Measurements from ENCODE around the gene MRPL33. TPM values are rescaled to one million over a fixed set of nuclear protein-coding genes. Genes with fewer than 3 reads are reported as not detected.

The MRPL33 gene
- total and polyA plus RNA-seq, 4 donors, result 83.6 to 178 (median 98.3) TPM

DNA sequence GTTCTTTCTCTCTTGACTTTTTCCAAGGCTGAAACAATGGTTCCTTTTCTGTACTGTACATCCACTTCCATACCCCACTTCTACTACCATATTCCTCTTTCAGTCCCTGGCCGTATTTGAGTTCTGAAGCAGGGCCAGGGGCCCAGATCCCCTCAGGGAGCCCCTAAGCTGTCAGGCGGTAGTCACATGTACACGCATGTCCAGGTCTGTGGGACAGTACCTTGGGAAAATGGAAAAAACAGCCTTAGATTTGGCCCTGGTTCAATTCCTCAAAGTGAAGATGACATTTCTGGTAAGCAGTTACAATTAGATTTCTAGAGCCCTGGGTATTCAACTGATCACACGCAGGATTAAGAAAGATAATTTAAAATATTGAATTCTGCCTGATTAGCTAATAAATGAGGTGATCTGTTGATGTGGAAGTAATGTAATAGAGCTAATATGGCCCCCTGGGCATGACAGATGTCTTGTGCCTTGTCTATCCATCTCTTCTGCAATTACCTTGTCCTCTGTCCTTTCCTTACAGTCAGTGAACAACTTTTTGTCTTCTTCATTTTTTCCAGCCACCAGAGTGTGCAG is 44.4 kb downstream of the MRPL33 start:
- DNase-seq (ENCODE audit: low read depth in 4 of 6, low spot score in 6 of 6), result no peak
- 93% methylated on average over 2 of the region's 4 CpGs for WGBS (ENCODE audit: insufficient coverage)

DNA sequence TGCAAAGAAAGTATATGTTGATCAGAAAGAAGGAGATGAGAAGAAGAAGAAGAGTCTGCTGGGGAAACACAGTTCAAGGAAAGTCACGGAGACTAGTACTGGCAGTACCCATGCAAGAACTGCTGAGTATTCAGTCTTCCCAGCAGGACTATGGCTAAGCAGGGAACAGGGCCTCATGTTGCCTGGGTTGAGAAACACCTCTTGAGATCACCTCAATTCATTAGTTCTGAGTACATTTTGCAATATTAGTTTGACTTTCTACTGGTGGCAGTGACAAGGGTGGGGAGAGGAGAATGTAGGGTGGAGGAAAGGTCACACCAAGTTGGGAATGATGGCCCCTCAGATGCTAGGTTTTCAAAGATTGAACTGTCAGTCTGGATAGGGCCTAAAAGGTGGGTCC is 50.5 kb downstream of the MRPL33 start:
- Histone ChIP-seq H3K27ac (ENCODE audit: low read depth, low read length) (no peak overlapping the region), H3K4me3 (ENCODE audit: low read depth, low read length) (no peak overlapping the region), H3K9me3 (ENCODE audit: control insufficient read depth, insufficient read depth, low read length) (no peaks in the 10 kb centered on the region), H3K4me1 (ENCODE audit: control insufficient read depth, insufficient read depth, low read length) (no peaks in the 10 kb centered on the region), H3K27me3 (ENCODE audit: control insufficient read depth, insufficient read depth, low read length) (no peaks in the 10 kb centered on the region), H3K36me3 (ENCODE audit: control insufficient read depth, insufficient read depth, low read length) (no peaks in the 10 kb centered on the region)
- WGBS (ENCODE audit: insufficient coverage), result 100% methylated on average over 1 of the region's 1 CpG
- no peak for DNase-seq (ENCODE audit: low read depth in 4 of 6, low spot score in 6 of 6)

More for the DNA sequence above, 44.4 kb downstream of the MRPL33 start:
- Histone ChIP-seq H3K4me1 (ENCODE audit: control insufficient read depth, insufficient read depth, low read length) (no peaks in the 10 kb centered on the region), H3K9me3 (ENCODE audit: control insufficient read depth, insufficient read depth, low read length) (no peaks in the 10 kb centered on the region), H3K36me3 (ENCODE audit: control insufficient read depth, insufficient read depth, low read length) (no peaks in the 10 kb centered on the region), H3K27ac (ENCODE audit: low read depth, low read length) (no peak overlapping the region), H3K4me3 (ENCODE audit: low read depth, low read length) (no peak overlapping the region), H3K27me3 (ENCODE audit: control insufficient read depth, insufficient read depth, low read length) (no peaks in the 10 kb centered on the region)

DNA sequence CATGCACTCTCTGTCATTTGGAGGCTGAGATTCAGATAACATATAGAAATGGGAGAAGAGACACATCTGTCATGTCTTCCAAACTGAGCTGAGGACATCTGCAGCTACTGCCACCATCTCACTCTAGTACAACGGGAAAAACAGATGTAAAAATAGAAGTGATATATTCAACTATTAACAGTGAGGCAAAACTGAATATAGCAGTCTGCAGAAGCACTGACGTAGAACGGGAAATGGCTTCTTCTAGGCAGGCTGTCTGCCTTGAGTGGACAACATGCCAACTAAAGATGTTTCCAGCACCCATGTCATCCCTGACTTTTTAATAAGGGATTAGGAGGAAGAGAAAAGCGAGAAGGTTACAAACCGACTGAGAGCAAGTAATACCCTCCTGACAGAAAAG is 51.6 kb downstream of the MRPL33 start:
- no peak for DNase-seq (ENCODE audit: low read depth in 4 of 6, low spot score in 6 of 6)
- Histone ChIP-seq H3K27me3 (ENCODE audit: control insufficient read depth, insufficient read depth, low read length) (no peaks in the 10 kb centered on the region), H3K27ac (ENCODE audit: low read depth, low read length) (no peak overlapping the region), H3K4me1 (ENCODE audit: control insufficient read depth, insufficient read depth, low read length) (no peaks in the 10 kb centered on the region), H3K9me3 (ENCODE audit: control insufficient read depth, insufficient read depth, low read length) (no peaks in the 10 kb centered on the region), H3K4me3 (ENCODE audit: low read depth, low read length) (no peak overlapping the region), H3K36me3 (ENCODE audit: control insufficient read depth, insufficient read depth, low read length) (no peaks in the 10 kb centered on the region)
- 100% methylated on average over 2 of the region's 5 CpGs for WGBS (ENCODE audit: insufficient coverage)

DNA sequence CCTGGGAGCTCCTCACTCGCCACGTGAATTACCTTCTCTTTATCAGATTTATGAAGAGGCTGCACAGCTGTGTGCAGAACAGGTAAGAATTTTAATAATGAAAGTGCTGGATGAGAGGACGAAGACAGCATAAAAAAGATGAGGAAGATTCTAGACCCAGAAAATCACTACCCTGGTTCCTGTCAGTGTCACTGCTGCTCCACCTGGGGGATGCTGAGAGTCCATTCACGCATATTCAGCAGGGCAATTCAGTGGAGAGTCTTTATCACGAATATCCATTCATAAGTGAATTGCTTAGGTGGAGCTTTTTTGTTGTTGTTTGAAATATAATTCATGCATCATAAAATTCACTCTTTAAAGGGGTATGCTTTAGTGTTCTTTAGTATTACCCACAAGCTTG is 52.0 kb downstream of the MRPL33 start:
- Histone ChIP-seq H3K4me3 (ENCODE audit: low read depth, low read length) (no peak overlapping the region), H3K27me3 (ENCODE audit: control insufficient read depth, insufficient read depth, low read length) (no peaks in the 10 kb centered on the region), H3K27ac (ENCODE audit: low read depth, low read length) (no peak overlapping the region), H3K4me1 (ENCODE audit: control insufficient read depth, insufficient read depth, low read length) (no peaks in the 10 kb centered on the region), H3K36me3 (ENCODE audit: control insufficient read depth, insufficient read depth, low read length) (no peaks in the 10 kb centered on the region), H3K9me3 (ENCODE audit: control insufficient read depth, insufficient read depth, low read length) (no peaks in the 10 kb centered on the region)
- no CpG with 5 or more reads among the region's 5 CpGs for whole genome bisulfite sequencing (ENCODE audit: insufficient coverage)
- no peak for DNase-seq (ENCODE audit: low read depth in 4 of 6, low spot score in 6 of 6)

DNA sequence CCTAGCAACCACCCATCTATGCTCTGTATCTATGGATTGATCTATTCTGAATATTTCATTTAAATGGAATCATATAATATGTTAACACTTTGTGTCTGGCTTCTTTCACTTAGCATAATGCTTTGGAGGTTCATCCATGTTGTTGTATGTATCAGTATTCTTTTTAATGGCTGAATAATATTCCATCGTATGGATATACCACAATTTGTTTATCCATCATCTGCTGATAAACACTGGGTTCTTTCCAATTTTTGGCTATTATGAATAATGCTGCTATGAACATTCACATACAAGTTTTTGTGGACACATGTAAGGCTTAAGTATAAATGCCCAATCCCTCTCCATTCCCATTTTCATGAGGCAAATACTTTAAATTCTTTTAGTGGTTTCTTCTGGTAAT is 52.9 kb downstream of the MRPL33 start:
- Histone ChIP-seq H3K27me3 (ENCODE audit: control insufficient read depth, insufficient read depth, low read length) (no peaks in the 10 kb centered on the region), H3K9me3 (ENCODE audit: control insufficient read depth, insufficient read depth, low read length) (no peaks in the 10 kb centered on the region), H3K27ac (ENCODE audit: low read depth, low read length) (no peak overlapping the region), H3K4me1 (ENCODE audit: control insufficient read depth, insufficient read depth, low read length) (no peaks in the 10 kb centered on the region), H3K36me3 (ENCODE audit: control insufficient read depth, insufficient read depth, low read length) (no peaks in the 10 kb centered on the region), H3K4me3 (ENCODE audit: low read depth, low read length) (no peak overlapping the region)
- DNase-seq (ENCODE audit: low read depth in 4 of 6, low spot score in 6 of 6), result no peak
- WGBS (ENCODE audit: insufficient coverage), result no CpG with 5 or more reads among the region's 1 CpG

DNA sequence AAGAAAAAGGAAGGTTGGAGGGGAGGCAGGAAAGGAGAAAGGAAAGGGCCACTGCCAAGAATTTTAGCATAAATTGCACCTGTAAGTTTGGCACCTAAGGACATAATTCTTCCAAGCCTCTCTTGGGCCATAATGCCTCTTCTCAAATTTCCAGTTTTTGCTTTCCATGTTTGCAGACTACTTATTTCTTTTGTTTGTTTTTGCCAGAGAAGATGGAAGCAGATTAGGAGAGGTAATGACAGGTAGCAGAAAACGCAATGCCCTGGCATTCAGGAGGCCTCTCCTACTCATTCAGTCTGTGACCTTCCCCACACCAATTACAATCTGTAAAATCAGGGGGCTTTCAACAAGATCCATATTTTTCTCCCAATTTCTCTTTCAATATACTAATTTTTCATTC is 56.8 kb downstream of the MRPL33 start:
- no peak for DNase-seq (ENCODE audit: low read depth in 4 of 6, low spot score in 6 of 6)
- Histone ChIP-seq H3K4me1 (ENCODE audit: control insufficient read depth, insufficient read depth, low read length) (no peaks in the 10 kb centered on the region), H3K4me3 (ENCODE audit: low read depth, low read length) (no peak overlapping the region), H3K27ac (ENCODE audit: low read depth, low read length) (no peak overlapping the region), H3K36me3 (ENCODE audit: control insufficient read depth, insufficient read depth, low read length) (no peaks in the 10 kb centered on the region), H3K27me3 (ENCODE audit: control insufficient read depth, insufficient read depth, low read length) (no peaks in the 10 kb centered on the region), H3K9me3 (ENCODE audit: control insufficient read depth, insufficient read depth, low read length) (no peaks in the 10 kb centered on the region)
- no CpG with 5 or more reads among the region's 1 CpG for WGBS (ENCODE audit: insufficient coverage)

Other genes with a start within 250 kb of the MRPL33 start
- gene ZNF512, start 188.7 kb upstream of the MRPL33 start, total RNA-seq, result 10 to 100 TPM; 38.6 to 63.0 TPM
- 10 to 100 TPM; 55.6 to 59.5 TPM for gene ZNF512, start 188.7 kb upstream of the MRPL33 start, polyA plus RNA-seq (ENCODE audit: insufficient read length in 2 of 2)
- gene CCDC121, start 142.7 kb upstream of the MRPL33 start, total RNA-seq, result 10 to 100 TPM in 1 of 2 donors, 1 to 10 TPM in 1; 9.7 to 12.8 TPM
- 1 to 10 TPM; 6.5 to 7.4 TPM for gene CCDC121, start 142.7 kb upstream of the MRPL33 start, polyA plus RNA-seq (ENCODE audit: insufficient read length in 2 of 2)
- 10 to 100 TPM; 33.2 to 35.8 TPM for gene GPN1, start 142.7 kb upstream of the MRPL33 start, total RNA-seq
- gene GPN1, start 142.7 kb upstream of the MRPL33 start, polyA plus RNA-seq (ENCODE audit: insufficient read length in 2 of 2), result 10 to 100 TPM; 42.2 to 45.4 TPM
- gene SUPT7L, start 108.1 kb upstream of the MRPL33 start, total RNA-seq, result 10 to 100 TPM; 34.8 to 49.7 TPM
- gene SUPT7L, start 108.1 kb upstream of the MRPL33 start, polyA plus RNA-seq (ENCODE audit: insufficient read length in 2 of 2), result 10 to 100 TPM; 50.2 to 57.9 TPM
- 10 to 100 TPM; 28.1 to 32.3 TPM for gene SLC4A1AP, start 107.8 kb upstream of the MRPL33 start, total RNA-seq
- gene SLC4A1AP, start 107.8 kb upstream of the MRPL33 start, polyA plus RNA-seq (ENCODE audit: insufficient read length in 2 of 2), result 10 to 100 TPM; 34.9 to 35.5 TPM
- gene RBKS, start 118.7 kb downstream of the MRPL33 start, total RNA-seq, result 1 to 10 TPM; 3.8 TPM
- 1 to 10 TPM; 3.5 to 5.0 TPM for gene RBKS, start 118.7 kb downstream of the MRPL33 start, polyA plus RNA-seq (ENCODE audit: insufficient read length in 2 of 2)
- gene BABAM2, start 119.0 kb downstream of the MRPL33 start, total RNA-seq, result 10 to 100 TPM; 28.1 to 36.1 TPM
- gene BABAM2, start 119.0 kb downstream of the MRPL33 start, polyA plus RNA-seq (ENCODE audit: insufficient read length in 2 of 2), result 10 to 100 TPM; 37.9 to 40.4 TPM

Data from spinal cord (tissue), 10 donors.